ENCODE measurements around the gene RPAP2.

DNA sequence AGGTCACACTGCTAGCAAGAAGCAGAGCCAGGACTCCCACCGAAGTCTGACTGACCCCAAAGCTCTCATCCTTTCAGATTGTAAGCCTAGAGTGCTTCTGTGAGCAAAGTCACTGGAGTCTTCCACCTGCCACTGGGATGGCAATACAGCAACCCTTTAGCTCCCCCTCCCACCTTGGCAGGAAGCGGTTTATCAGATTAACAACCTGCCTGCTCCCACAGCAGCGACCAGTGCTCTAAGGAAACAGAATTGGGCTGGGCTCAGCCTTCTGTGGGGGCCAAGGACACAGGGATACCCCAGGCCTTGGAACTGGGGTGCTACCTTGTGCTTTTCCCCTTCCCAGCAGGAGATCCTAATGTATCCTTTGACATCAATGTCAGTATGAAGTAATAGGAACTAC is 111.8 kb downstream of the RPAP2 start:
- TF ChIP-seq CTCF (IDR thresholded peaks at IDR 0.05), result no peak
- no peak for TF ChIP-seq POLR2A (IDR thresholded peaks at IDR 0.05)

Data from esophagus squamous epithelium (tissue), 4 donors.